NCI-H446 (cell line): ENCODE results near the gene MAST2.
"Not testable (repeated sequence)": the region's sequence is repeated elsewhere in the genome, so short reads cannot be mapped to it uniquely, and the experiment has no call there.

ENCODE experiments used
- DNase-seq, 2 experiments: peaks; one replicate each; lab custom pipeline; 2025; lab: John Stamatoyannopoulos, UW

The MAST2 gene

DNA sequence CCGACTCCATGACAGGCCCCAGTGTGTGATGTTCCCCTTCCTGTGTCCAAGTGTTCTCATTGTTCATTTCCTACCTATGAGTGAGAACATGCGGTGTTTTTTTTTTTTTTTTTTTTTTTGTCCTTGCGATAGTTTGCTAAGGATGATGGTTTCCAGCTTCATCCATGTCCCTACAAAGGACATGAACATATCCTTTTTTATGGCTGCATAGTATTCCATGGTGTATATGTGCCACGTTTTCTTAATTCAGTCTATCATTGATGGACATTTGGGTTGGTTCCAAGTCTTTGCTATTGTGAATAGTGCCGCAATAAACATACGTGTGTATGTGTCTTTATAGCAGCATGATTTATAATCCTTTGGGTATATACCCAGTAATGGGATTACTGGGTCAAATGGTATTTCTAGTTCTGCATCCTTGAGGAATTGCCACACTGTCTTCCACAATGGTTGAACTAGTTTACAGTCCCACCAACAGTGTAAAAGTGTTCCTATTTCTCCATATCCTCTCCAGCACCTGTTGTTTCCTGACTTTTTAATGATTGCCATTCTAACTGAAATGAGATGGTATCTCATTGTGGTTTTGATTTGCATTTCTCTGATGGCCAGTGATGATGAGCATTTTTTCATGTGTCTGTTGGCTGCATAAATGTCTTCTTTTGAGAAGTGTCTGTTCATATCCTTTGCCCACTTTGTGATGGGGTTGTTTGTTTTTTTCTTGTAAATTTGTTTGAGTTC is 54.5 kb downstream of the MAST2 start:
- not testable (repeated sequence) for DNase-seq

GRCh38 chr1:45859221-45859620 is 55.8 kb downstream of the MAST2 start:
- DNase-seq, result no peak

DNA sequence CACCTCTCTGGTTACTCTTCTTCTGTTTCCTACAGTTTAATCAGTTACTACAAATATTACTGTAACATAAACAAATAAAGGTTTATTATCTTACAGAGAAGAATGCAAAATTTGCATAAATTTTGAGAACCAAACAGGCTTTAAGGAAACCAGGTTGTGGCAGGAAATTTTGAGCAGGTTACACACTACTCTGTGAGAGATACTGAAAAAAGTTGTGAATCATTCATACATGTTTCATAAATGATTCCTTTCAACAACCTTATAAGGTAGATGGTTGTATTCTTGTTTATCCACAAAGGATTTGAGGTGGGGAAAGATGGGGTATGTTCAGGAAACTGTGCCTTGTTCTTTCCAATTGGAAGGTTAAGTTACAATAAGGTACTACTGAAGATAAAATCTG is 58.6 kb downstream of the MAST2 start:
- no peak for DNase-seq

DNA sequence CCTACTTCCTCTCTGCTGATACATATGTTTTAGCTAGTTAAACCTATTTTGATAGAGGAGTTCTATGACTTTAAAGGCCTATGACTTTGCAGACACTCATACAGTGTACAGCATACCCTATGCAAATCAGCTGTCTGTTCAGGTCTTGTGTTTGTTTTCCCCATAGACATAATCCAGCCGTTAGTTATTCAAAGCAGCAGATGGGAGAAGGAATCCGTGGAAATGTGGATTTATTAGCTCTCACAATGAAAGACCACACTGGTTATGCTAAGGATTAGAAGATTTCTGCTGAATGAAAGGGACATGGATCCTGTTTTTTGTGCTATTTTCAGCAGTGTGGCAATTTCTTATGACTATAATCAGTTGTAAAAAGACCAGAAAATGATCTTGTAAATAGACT is 59.8 kb downstream of the MAST2 start:
- peak in 1 of 2 experiments; percentile 39 for DNase-seq

DNA sequence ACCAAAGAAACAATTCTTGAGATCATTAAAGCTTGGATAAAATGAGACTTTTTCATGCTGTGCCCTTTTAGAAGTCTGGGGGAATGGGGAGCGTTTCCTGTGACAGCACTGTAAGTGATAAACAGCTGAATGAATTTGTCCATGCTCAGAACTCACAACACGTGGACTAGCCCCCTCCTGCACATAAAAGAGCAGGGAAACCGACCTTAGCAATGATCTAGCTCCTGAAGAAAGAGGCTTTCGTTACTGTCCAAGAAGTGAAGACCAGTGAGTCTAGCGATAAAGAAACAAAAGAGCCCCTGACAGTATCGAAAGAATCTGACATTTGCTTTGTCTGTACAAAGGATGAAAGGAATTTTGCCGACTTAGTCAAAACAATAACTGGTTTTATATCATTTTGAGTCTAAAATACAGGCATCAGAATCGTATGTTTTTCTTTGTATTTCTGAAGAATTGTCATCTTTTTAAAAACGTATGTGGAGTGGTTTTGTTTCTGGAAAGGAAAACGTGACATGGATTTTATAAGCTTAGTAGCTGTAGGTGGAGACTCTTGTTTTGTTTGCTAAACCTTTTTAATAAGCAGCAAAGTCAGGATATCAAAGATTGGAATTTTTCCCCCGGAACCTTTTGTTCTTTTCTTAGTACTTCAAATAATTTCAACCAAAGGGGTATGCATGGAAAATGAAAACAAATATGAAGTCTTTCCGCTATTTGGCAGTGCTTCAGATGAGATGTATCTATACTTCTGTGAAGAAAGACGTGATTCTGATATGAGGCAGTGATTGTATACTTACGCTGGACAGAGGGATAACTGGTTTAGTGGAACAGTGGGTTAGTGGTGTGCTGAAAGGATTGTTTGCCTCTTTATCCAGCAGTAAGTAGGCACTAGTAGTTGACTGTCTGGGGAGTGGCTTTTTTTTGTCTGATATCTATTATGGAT is 61.0 kb downstream of the MAST2 start:
- no peak for DNase-seq

- DNase-seq, result no peak
These were observed 64.4 kb downstream of the MAST2 start for GRCh38 chr1:45867697-45868348.

GRCh38 chr1:45868861-45869260 is 65.4 kb downstream of the MAST2 start:
- no peak for DNase-seq

GRCh38 chr1:45870500-45870899 is 67.1 kb downstream of the MAST2 start:
- no peak for DNase-seq

DNA sequence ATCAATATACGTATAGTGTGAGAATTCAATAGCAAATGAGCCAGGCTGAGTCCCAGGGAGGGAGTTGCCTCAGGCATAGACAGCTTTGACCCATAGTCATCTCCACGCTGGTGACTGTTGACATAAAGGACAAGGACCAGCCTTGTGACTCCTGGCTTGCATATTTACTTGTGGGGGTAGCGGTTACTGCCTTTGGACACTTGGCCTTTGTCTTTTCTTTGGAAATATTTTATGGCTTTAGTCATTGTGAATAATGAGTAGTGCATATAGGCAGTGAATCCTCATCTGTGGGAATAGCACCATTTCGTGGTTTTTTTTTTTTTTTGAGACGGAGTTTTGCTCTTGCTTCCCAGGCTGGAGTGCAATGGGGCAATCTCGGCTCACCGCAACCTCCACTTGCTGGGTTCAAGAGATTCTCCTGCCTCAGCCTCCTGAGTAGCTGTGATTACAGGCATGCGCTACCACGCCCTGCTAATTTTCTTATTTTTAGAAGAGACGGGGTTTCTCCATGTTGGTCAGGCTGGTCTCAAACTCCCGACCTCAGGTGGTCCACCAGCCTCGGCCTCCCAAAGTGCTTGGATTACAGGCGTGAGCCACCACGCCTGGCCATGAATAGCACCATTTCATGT is 68.9 kb downstream of the MAST2 start:
- not testable (repeated sequence) for DNase-seq

DNA sequence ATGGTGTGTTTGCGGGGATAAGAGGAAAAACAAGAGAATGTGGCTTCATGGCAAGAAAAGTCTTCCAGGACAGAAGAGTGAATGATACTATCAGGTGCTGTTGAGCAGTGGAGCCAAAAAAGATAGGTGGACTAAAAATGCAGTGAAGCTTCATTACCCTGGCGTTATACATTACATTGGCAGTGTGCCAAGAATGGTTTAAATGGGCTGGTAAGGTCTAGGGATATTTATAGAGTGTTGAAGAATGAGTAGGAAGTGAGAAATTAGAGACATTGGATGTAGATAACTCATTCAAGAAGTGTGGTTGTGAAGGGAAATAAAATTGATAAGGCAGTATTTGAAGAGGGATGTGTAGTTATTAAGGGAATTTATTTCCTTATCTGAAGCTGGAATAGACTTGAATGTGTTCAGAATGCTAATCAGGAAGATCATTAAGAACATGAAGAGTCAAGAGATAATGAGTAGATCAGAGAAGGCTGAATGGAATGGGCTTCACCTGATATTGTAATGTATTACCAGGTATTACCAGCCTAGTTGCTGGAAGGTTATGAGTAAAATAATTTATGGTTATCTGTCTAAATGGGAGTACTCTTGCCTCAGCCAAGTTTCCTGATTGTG is 72.7 kb downstream of the MAST2 start:
- peak in 1 of 2 experiments; percentile 10 for DNase-seq

GRCh38 chr1:45877264-45877663 is 73.9 kb downstream of the MAST2 start:
- no peak for DNase-seq

GRCh38 chr1:45879885-45880598 is 76.6 kb downstream of the MAST2 start:
- no peak for DNase-seq

- DNase-seq, result no peak
These were observed 77.5 kb downstream of the MAST2 start for GRCh38 chr1:45880930-45881329.

- no peak for DNase-seq
These were observed 80.2 kb downstream of the MAST2 start for GRCh38 chr1:45883658-45884057.

- DNase-seq, result no peak
These were observed 81.3 kb downstream of the MAST2 start for GRCh38 chr1:45884700-45885099.

- DNase-seq, result no peak
These were observed 82.8 kb downstream of the MAST2 start for GRCh38 chr1:45886229-45886628.

- DNase-seq, result no peak
These were observed 83.9 kb downstream of the MAST2 start for GRCh38 chr1:45887156-45887842.

- no peak for DNase-seq
These were observed 86.7 kb downstream of the MAST2 start for GRCh38 chr1:45890078-45890477.

GRCh38 chr1:45891087-45891486 is 87.7 kb downstream of the MAST2 start:
- no peak for DNase-seq

DNA sequence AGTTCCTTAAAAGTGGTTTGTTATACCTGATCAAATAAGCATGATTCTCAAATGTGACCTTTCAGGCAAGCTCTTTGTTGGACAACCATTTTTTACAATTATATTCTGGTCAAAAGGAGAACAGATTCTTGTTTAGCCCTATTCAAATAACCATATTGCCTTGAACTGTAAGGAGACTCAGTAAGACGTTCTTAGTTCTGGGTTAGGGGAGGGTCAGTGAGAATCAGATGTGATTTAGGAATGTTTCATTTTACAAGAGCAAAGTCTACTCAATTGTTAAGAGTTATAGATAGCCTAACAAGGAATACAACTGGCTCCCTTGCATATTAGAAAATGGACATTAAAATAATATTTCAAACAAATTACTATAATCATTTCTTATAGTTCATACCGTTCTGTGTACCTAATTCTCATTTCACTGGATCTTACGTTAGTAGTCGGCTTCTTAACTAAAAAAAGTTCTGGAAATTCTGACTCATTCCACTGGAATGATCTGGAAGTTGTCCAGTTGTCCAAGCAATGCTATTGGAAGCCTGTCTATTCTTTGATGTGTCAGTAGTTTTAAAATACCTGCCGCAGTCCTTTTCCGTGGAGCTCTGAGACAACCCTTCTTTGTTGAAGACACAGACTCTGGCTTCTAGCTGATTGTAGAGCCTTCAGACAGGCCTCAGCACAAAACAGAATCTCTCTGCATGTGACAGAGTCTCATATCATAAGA is 88.8 kb downstream of the MAST2 start:
- DNase-seq, result no peak
